Effector CD8-positive, alpha-beta T cell (primary cell): Measurements from ENCODE around the gene CRYBA2.

Experiments
- DNase-seq: peaks from one replicate; lab custom pipeline; 2025; lab: John Stamatoyannopoulos, UW

CRYBA2 gene

GRCh38 chr2:219023045-219023605 is 29.9 kb upstream of the CRYBA2 start:
- DNase-seq: no peak

GRCh38 chr2:219022616-219023015 is 29.4 kb upstream of the CRYBA2 start:
- DNase-seq: no peak

GRCh38 chr2:219022041-219022440 is 28.8 kb upstream of the CRYBA2 start:
- DNase-seq: no peak

GRCh38 chr2:219021591-219021990 is 28.4 kb upstream of the CRYBA2 start:
- no peak for DNase-seq

- no peak for DNase-seq
Observed at GRCh38 chr2:219020604-219021365, 27.6 kb upstream of the CRYBA2 start.

GRCh38 chr2:219019436-219019835 is 26.2 kb upstream of the CRYBA2 start:
- DNase-seq: no peak

GRCh38 chr2:219018726-219019125 is 25.5 kb upstream of the CRYBA2 start:
- DNase-seq: no peak

- no peak for DNase-seq
Observed at GRCh38 chr2:219018286-219018685, 25.1 kb upstream of the CRYBA2 start.

- no peak for DNase-seq
Observed at GRCh38 chr2:219017201-219017931, 24.1 kb upstream of the CRYBA2 start.

GRCh38 chr2:219016721-219017120 is 23.5 kb upstream of the CRYBA2 start:
- DNase-seq: no peak

- DNase-seq: no peak
Observed at GRCh38 chr2:219010873-219011272, 17.7 kb upstream of the CRYBA2 start.

- DNase-seq: no peak
Observed at GRCh38 chr2:219010162-219010756, 17.0 kb upstream of the CRYBA2 start.

GRCh38 chr2:219009294-219009693 is 16.1 kb upstream of the CRYBA2 start:
- DNase-seq: no peak

- no peak for DNase-seq
Observed at GRCh38 chr2:219003979-219004378, 10.8 kb upstream of the CRYBA2 start.

- DNase-seq: no peak
Observed at GRCh38 chr2:219003267-219003634, 10.0 kb upstream of the CRYBA2 start.

GRCh38 chr2:219002395-219003266 is 9.4 kb upstream of the CRYBA2 start:
- peak; percentile 30 for DNase-seq

GRCh38 chr2:219001577-219002394 is 8.6 kb upstream of the CRYBA2 start:
- no peak for DNase-seq

GRCh38 chr2:219001100-219001576 is 7.9 kb upstream of the CRYBA2 start:
- no peak for DNase-seq

- no peak for DNase-seq
Observed at GRCh38 chr2:219000569-219000960, 7.3 kb upstream of the CRYBA2 start.

GRCh38 chr2:218999881-219000568 is 6.8 kb upstream of the CRYBA2 start:
- no peak for DNase-seq
